Endothelial cell of umbilical vein (primary cell): Measurements from ENCODE around the gene GRK6. TPM values are rescaled to one million over a fixed set of nuclear protein-coding genes. Genes with fewer than 3 reads are reported as not detected.

Source experiments
- BruUV-seq: library from RNA; stranded (reverse); fragments of 400-500 nt; replicated peaks from 2 replicates; lab custom pipeline; 2021; lab: Mats Ljungman, UMichigan
- CTCF ChIA-PET: fragments of 300-600, 350-600 bp; sonication (Branson Sonifier 250); formaldehyde crosslinking; loops from one replicate; lab custom pipeline; 2021; ENCODE audit warnings: antibody characterized with exemption, inconsistent platforms; lab: Charles Lee
- POLR2A ChIA-PET: fragments of 300-600, 350-600 bp; sonication (Branson Sonifier 250); formaldehyde crosslinking; loops from one replicate; lab custom pipeline; 2021; ENCODE audit warnings: antibody characterized with exemption, inconsistent platforms; lab: Charles Lee
- DNase-seq: peaks from one replicate; pipeline ENCODE4 v3.0.0-alpha.2; 2011; ENCODE audit warnings: low read depth, low spot score
- FAIRE-seq: peaks from 2 replicates; lab custom pipeline; 2011; peaks lifted over from hg19 to GRCh38; lab: Jason Lieb, UNC
- H2AFZ ChIP-seq: 2 replicates; pipeline ENCODE4 v1.6.0; 2012; ENCODE audit warnings: low read depth, low read length, control low read depth, inconsistent platforms
- H3K27ac ChIP-seq: 2 replicates; pipeline ENCODE4 v1.5.1; 2011; ENCODE audit warnings: low read depth, mild to moderate bottlenecking, control low read depth, low read length, moderate library complexity; ENCODE audit not compliant: insufficient read depth
- H3K27me3 ChIP-seq, 2 experiments: 2 replicates each; pipeline versions ENCODE4 v1.6.0 to v1.6.1; 2011; ENCODE audit warnings: low read length in 2 of 2, mixed read lengths in 1 of 2; ENCODE audit not compliant: control insufficient read depth in 2 of 2, insufficient read depth in 2 of 2
- H3K36me3 ChIP-seq, 2 experiments: 2 replicates in 1 of 2; 3 replicates in 1 of 2; pipeline ENCODE4 v1.5.1; 2011; ENCODE audit warnings: low read length in 2 of 2, mild to moderate bottlenecking in 1 of 2, moderate library complexity in 1 of 2; ENCODE audit not compliant: control insufficient read depth in 2 of 2, insufficient read depth in 2 of 2; ENCODE audit errors: extremely low read depth in 1 of 2
- H3K4me1 ChIP-seq: 3 replicates; pipeline ENCODE4 v1.5.1; 2011; ENCODE audit warnings: mild to moderate bottlenecking, low read length; ENCODE audit not compliant: control insufficient read depth, insufficient read depth; ENCODE audit errors: extremely low read depth
- H3K4me2 ChIP-seq: 2 replicates; pipeline ENCODE4 v1.6.1; 2011; ENCODE audit warnings: low read length, control low read depth, mixed read lengths; ENCODE audit not compliant: insufficient read depth
- H3K4me3 ChIP-seq, 3 experiments: fragments of 200-600 bp in 1 of 3; sonication (generic), shearing (Covaris generic) in 1 of 3; replicated peaks in 1 of 3; 2 replicates each; pipeline ENCODE4 v1.5.1; 2011 to 2016; ENCODE audit warnings: control low read depth in 3 of 3, low read length in 3 of 3, mild to moderate bottlenecking in 2 of 3, inconsistent platforms in 1 of 3, low read depth in 1 of 3, moderate library complexity in 1 of 3; ENCODE audit not compliant: insufficient read depth in 1 of 3
- H3K79me2 ChIP-seq: 2 replicates; pipeline ENCODE4 v1.6.0; 2012; ENCODE audit warnings: low read length, inconsistent platforms; ENCODE audit not compliant: control insufficient read depth, insufficient read depth
- H3K9ac ChIP-seq: replicated peaks from 2 replicates; pipeline ENCODE3; 2011; ENCODE audit warnings: low read length, control low read depth; ENCODE audit not compliant: insufficient read depth; ENCODE audit errors: extremely low read depth
- H3K9me1 ChIP-seq: replicated peaks from 3 replicates; pipeline ENCODE4 v1.6.0; 2011; ENCODE audit warnings: mild to moderate bottlenecking, low read length; ENCODE audit not compliant: control insufficient read depth, insufficient read depth; ENCODE audit errors: extremely low read depth
- H3K9me3 ChIP-seq: replicated peaks from 2 replicates; pipeline ENCODE4 v1.5.1; 2012; ENCODE audit warnings: low read length, inconsistent platforms; ENCODE audit not compliant: control insufficient read depth, insufficient read depth
- H4K20me1 ChIP-seq: replicated peaks from 2 replicates; pipeline ENCODE3; 2011; ENCODE audit warnings: mild to moderate bottlenecking, low read length; ENCODE audit not compliant: control insufficient read depth, insufficient read depth; ENCODE audit errors: extremely low read depth
- EZH2 ChIP-seq: IDR thresholded peaks from 2 replicates; pipeline ENCODE4 v1.6.1; 2012; ENCODE audit warnings: borderline replicate concordance, low read depth, mild to moderate bottlenecking, moderate library complexity, low read length, inconsistent platforms; ENCODE audit not compliant: severe bottlenecking
- GATA2 ChIP-seq: IDR thresholded peaks from 2 replicates; pipeline ENCODE4 v1.7.0; 2011; ENCODE audit warnings: low read depth, mild to moderate bottlenecking, moderate library complexity, mixed read lengths, low read length; ENCODE audit not compliant: insufficient read length, insufficient read depth
- JUN ChIP-seq: IDR thresholded peaks from 2 replicates; pipeline ENCODE4 v1.6.1; 2011; ENCODE audit warnings: borderline replicate concordance, low read depth; ENCODE audit not compliant: insufficient read length, insufficient read depth
- MAX ChIP-seq: IDR thresholded peaks from 2 replicates; pipeline ENCODE4 v1.6.1; 2011; ENCODE audit not compliant: insufficient read depth, insufficient read length
- MYC ChIP-seq: IDR thresholded peaks from one replicate; pipeline ENCODE4 v1.6.1; 2011; ENCODE audit warnings: mild to moderate bottlenecking, low read depth, low read length
- POLR2A ChIP-seq: IDR thresholded peaks from 2 replicates; pipeline ENCODE4 v1.6.1; 2012; ENCODE audit warnings: low read depth, mild to moderate bottlenecking, control low read depth, low read length
- POLR2AphosphoS5 ChIP-seq: IDR thresholded peaks from 2 replicates; pipeline ENCODE4 v1.6.1; 2012; ENCODE audit warnings: low read depth, mild to moderate bottlenecking, control low read depth, low read length, moderate library complexity; ENCODE audit not compliant: insufficient read depth
- dilution Hi-C: fragments of 300-500 bp; cut with MboI; formaldehyde crosslinking; loops from one replicate; pipeline ENCODE4 v1.15.0; 2019; ENCODE audit warnings: low sequenced_read_pairs; ENCODE audit not compliant: extremely low pct_ligation_motif_present
- intact Hi-C: fragments of 100-400 bp; cut with micrococcal nuclease; formaldehyde crosslinking; loops from one replicate; pipeline ENCODE4 v1.10.0; 2022
- polyA plus RNA-seq, 4 experiments: library from polyadenylated mRNA; depleted of rRNA in 3 of 4; stranded (reverse) in 3 of 4; unstranded in 1 of 4; fragments of >200 nt; gene quantifications; 2 replicates each; pipeline versions ENCODE4 v1.2.1 to v1.2.3, GENCODE V29; 2011 to 2012; ENCODE audit warnings: missing spikeins in 1 of 4
- total RNA-seq: library from RNA; stranded (reverse); gene quantifications from 2 replicates; pipeline ENCODE4 v1.2.3, GENCODE V29; 2021
- TF ChIP-seq, protein P1 (sequence below), 2 donors: IDR thresholded peaks; 1 replicate in 1 of 2; 2 replicates in 1 of 2; pipeline ENCODE4 v1.5.1; 2011; ENCODE audit warnings: low read length in 2 of 2, mild to moderate bottlenecking in 2 of 2, moderate library complexity in 2 of 2, control low read depth in 1 of 2, inconsistent platforms in 1 of 2, low read depth in 1 of 2; ENCODE audit not compliant: insufficient read depth in 1 of 2; ENCODE audit errors: extremely low read depth in 1 of 2

GRK6 gene
- total and polyA plus RNA-seq, 2 donors (not counting 3 experiments of a cell fraction or from before 2014, with no cell fraction given) = 28.9 to 36.4 TPM

DNA sequence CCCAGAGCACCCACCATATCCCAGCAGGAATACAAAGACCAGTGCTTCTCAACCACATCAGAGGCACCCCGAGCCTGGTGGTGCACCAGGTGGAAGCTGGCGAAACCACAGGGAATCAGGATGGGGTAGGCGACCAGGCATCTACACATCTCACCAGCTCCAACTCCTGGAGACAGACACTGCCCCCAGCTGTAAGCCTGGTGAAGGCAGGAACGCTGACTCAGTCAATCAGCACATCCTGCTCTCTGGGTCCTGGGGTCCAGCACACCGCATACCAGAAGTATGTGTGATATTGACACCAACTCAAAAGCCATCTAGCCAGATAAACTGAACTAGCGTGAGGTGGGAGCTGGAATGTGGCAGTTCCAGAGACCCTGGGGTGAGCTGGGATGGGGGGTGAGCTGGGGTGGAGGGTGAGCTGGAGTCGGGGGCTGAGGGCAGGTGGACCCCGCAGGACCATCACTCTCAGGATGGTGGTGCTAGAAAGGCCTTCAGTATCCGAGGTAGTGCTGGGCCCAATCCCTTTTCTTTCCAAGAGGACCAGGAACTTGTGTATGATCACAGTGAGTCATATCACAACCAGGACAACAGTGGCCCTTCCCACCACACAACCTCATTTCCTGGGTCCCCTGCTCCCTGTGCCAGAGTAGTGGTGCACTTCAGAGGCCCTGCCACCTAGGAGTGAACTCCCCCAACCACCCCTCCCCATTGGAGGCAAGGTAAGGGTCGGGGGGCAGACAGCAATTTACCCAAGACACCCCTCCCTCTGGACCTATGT, 44.5 kb downstream of the GRK6 start:
- CTCF ChIA-PET = interaction anchor here (1.4 to 4.5 kb wide), 8 partner anchors 8 to 67 kb away, joined by 3 to 57 read pairs (median 6); no protein-coding TSS in a partner anchor
- POLR2A ChIA-PET = interaction anchor here (0.6 to 1.3 kb wide), 2 partner anchors 12 to 25 kb away, joined by 4 read pairs; no protein-coding TSS in a partner anchor
- FAIRE-seq = peak; percentile 68
- Histone ChIP-seq H2AFZ (no peak overlapping the region), H3K79me2 (peaks cover 49% of the 10 kb centered on the region), H4K20me1 (no peaks in the 10 kb centered on the region), H3K36me3 (peaks cover 12 to 27% of the 10 kb centered on the region in 2 experiments), H3K9me3 (no peaks in the 10 kb centered on the region), H3K4me2 (peak overlapping the region; percentile 77), H3K4me3 (no peak overlapping the region), H3K27ac (peak overlapping the region; percentile 10), H3K4me1 (peaks cover 31% of the 10 kb centered on the region), H3K9ac (no peak overlapping the region), H3K27me3 (no peaks in the 10 kb centered on the region), H3K9me1 (no peaks in the 10 kb centered on the region)
- DNase-seq = no peak
- BruUV-seq = TSS peak; percentile 10
- dilution Hi-C loops = no loop called here
- intact Hi-C loops = loop anchor here (10.0 kb wide), 1 partner anchor 1026 kb away; the partner anchor contains the start of gene FAF2
- peak; percentile 9 for TF ChIP-seq POLR2AphosphoS5
- TF ChIP-seq POLR2A = no peak

GRCh38 chr5:177471610-177472356, 45.3 kb downstream of the GRK6 start:
- DNase-seq (no peak), FAIRE-seq (peak; percentile 49)
- H3K9me1 ChIP-seq = no peaks in the 10 kb centered on the region
- no TSS peak for BruUV-seq
- peak overlapping the region; percentile 58 to 82 (median 72) for H3K4me3 ChIP-seq
- H3K9me3 ChIP-seq = no peaks in the 10 kb centered on the region
- H3K36me3 ChIP-seq = peaks cover 3 to 20% of the 10 kb centered on the region in 2 experiments
- TF ChIP-seq EZH2 = no peak
- no peak for TF ChIP-seq JUN
- TF ChIP-seq MYC = no peak
- no peak for TF ChIP-seq GATA2
- TF ChIP-seq, protein P1, sequence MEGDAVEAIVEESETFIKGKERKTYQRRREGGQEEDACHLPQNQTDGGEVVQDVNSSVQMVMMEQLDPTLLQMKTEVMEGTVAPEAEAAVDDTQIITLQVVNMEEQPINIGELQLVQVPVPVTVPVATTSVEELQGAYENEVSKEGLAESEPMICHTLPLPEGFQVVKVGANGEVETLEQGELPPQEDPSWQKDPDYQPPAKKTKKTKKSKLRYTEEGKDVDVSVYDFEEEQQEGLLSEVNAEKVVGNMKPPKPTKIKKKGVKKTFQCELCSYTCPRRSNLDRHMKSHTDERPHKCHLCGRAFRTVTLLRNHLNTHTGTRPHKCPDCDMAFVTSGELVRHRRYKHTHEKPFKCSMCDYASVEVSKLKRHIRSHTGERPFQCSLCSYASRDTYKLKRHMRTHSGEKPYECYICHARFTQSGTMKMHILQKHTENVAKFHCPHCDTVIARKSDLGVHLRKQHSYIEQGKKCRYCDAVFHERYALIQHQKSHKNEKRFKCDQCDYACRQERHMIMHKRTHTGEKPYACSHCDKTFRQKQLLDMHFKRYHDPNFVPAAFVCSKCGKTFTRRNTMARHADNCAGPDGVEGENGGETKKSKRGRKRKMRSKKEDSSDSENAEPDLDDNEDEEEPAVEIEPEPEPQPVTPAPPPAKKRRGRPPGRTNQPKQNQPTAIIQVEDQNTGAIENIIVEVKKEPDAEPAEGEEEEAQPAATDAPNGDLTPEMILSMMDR (IDR thresholded peaks at IDR 0.05; ENCODE audit: extremely low read depth in 1 of 2, insufficient read depth in 1 of 2, low read depth in 1 of 2, low read length in 2 of 2) = no peak
- TF ChIP-seq MAX = no peak
- CTCF ChIA-PET = interaction anchor here (0.9 to 4.5 kb wide), 9 partner anchors 9 to 68 kb away, joined by 3 to 57 read pairs (median 6); no protein-coding TSS in a partner anchor
- H3K4me1 ChIP-seq = peaks cover 31% of the 10 kb centered on the region
- no peaks in the 10 kb centered on the region for H3K27me3 ChIP-seq
- H4K20me1 ChIP-seq = no peaks in the 10 kb centered on the region
- intact Hi-C loops (loop anchor here (1.0 to 10.0 kb wide), 3 partner anchors 9 to 1027 kb away; partner anchors contain the start of gene FAF2), dilution Hi-C loops (no loop called here)
- H3K9ac ChIP-seq = peak overlapping the region; percentile 77
- POLR2A ChIA-PET = interaction anchor here (0.6 to 1.5 kb wide), 5 partner anchors 9 to 25 kb away, joined by 3 to 5 read pairs (median 4); no protein-coding TSS in a partner anchor
- peak overlapping the region; percentile 10 for H3K27ac ChIP-seq
- peak overlapping the region; percentile 77 for H3K4me2 ChIP-seq
- no peak overlapping the region for H2AFZ ChIP-seq
- peaks cover 49% of the 10 kb centered on the region for H3K79me2 ChIP-seq
